Peyer's patch (tissue), 4 donors: ENCODE measurements around the gene LRRC3B.

Experiments
- CTCF ChIP-seq, 6 experiments: fragments of 450-650 bp in 4 of 6; fragments of 200-600 bp in 2 of 6; sonication (generic) in 1 of 6; IDR thresholded peaks; one replicate each; pipeline ENCODE4 v1.5.1; 2017 to 2019; ENCODE audit warnings: antibody characterized with exemption in 6 of 6, mild to moderate bottlenecking in 3 of 6, moderate library complexity in 1 of 6
- POLR2A ChIP-seq, 2 donors: fragments of 450-650 bp; IDR thresholded peaks; one replicate each; pipeline ENCODE4 v1.5.1; 2017; ENCODE audit warnings: antibody characterized with exemption in 2 of 2, mild to moderate bottlenecking in 2 of 2, moderate library complexity in 2 of 2

GRCh38 chr3:26625187-26625586 is 2.6 kb downstream of the LRRC3B start:
- no peak for TF ChIP-seq CTCF (IDR thresholded peaks at IDR 0.05)
- TF ChIP-seq POLR2A (IDR thresholded peaks at IDR 0.05): no peak
